DND-41 (cell line): ENCODE data around the gene TNN.

Source experiments
- EZH2 ChIP-seq: IDR thresholded peaks from 3 replicates; pipeline ENCODE4 v1.6.1; 2012; ENCODE audit warnings: borderline replicate concordance, low read depth, mild to moderate bottlenecking, moderate library complexity, low read length, inconsistent platforms; ENCODE audit not compliant: severe bottlenecking
- TF ChIP-seq, protein P1 (sequence below): IDR thresholded peaks from 2 replicates; pipeline ENCODE4 v1.5.1; 2012; ENCODE audit warnings: borderline replicate concordance, low read length, moderate library complexity, mild to moderate bottlenecking; ENCODE audit not compliant: poor library complexity, severe bottlenecking; ENCODE audit errors: extremely low read depth

DNA sequence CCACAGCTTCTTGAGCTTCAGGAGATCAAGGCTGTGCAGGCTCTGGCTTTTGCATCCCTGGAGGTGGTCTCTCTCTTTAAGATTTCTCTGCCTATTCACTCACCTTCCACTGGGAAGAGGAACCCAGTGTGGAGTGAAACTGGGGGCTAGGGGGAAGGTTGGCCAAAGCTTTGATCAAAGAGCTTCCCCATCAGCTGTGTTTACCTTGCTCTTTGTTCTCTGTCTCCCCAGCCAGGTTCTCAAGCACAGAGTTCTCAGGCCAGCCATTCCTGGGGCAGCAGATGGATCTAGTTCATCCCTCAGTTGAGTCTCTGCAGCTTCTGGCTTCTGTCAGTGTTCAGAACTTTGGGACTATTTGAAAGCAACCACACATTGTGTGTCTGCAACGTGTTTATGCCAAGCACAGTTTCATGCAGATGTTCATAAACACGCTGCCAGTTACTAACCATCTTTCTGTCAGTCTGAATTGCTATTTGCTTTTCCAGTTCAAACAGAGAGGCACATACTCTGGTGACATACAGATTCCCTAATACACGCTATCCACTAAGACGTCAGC, 27.2 kb upstream of the TNN start:
- TF ChIP-seq, protein P1, sequence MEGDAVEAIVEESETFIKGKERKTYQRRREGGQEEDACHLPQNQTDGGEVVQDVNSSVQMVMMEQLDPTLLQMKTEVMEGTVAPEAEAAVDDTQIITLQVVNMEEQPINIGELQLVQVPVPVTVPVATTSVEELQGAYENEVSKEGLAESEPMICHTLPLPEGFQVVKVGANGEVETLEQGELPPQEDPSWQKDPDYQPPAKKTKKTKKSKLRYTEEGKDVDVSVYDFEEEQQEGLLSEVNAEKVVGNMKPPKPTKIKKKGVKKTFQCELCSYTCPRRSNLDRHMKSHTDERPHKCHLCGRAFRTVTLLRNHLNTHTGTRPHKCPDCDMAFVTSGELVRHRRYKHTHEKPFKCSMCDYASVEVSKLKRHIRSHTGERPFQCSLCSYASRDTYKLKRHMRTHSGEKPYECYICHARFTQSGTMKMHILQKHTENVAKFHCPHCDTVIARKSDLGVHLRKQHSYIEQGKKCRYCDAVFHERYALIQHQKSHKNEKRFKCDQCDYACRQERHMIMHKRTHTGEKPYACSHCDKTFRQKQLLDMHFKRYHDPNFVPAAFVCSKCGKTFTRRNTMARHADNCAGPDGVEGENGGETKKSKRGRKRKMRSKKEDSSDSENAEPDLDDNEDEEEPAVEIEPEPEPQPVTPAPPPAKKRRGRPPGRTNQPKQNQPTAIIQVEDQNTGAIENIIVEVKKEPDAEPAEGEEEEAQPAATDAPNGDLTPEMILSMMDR, result no peak
- TF ChIP-seq EZH2, result no peak
